AG04449 (cell line): ENCODE results near the gene MINDY3.

Source experiments
- CTCF ChIA-PET: fragments of 350-600 bp; formaldehyde crosslinking; extraction: SDS; loops from one replicate; lab custom pipeline; 2021; ENCODE audit warnings: antibody characterized with exemption; lab: Yijun Ruan, JAX
- POLR2A ChIA-PET: fragments of 400-600, 350-600 bp; formaldehyde crosslinking; extraction: SDS; loops from one replicate; lab custom pipeline; 2020; ENCODE audit warnings: antibody characterized with exemption, inconsistent platforms; lab: Yijun Ruan, JAX
- DNase-seq: peaks from one replicate; pipeline ENCODE4 v3.0.0-alpha.2; 2010; ENCODE audit warnings: low read depth, low spot score
- H3K4me3 ChIP-seq: 2 replicates; pipeline ENCODE4 v1.5.1; 2011; ENCODE audit warnings: low read depth, mild to moderate bottlenecking, control low read depth, low read length
- TF ChIP-seq, protein P1 (sequence below): IDR thresholded peaks from one replicate; pipeline ENCODE4 v1.5.1; 2011; ENCODE audit warnings: mild to moderate bottlenecking, moderate library complexity, low read length, control low read depth, inconsistent platforms; ENCODE audit not compliant: insufficient read depth; ENCODE audit errors: missing control alignments

MINDY3 gene

DNA sequence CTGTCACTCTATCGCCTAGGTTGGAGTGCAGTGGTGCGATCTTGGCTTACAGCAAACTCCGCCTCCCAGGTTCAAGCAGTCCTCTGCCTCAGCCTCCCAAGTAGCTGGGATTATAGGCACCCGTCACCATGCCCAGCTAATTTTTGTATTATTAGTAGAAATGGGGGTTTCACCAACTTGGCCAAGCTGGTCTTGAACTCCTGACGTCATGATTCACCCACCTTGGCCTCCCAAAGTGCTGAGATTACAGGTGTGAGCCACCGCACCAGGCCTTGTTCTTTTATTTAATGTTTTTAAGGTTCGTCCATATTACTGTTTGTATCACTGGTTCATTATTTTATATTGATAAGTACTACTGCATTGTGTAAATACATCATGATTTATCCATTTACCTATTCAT is 130.4 kb downstream of the MINDY3 start:
- POLR2A ChIA-PET, result no interaction called here
- TF ChIP-seq, protein P1, sequence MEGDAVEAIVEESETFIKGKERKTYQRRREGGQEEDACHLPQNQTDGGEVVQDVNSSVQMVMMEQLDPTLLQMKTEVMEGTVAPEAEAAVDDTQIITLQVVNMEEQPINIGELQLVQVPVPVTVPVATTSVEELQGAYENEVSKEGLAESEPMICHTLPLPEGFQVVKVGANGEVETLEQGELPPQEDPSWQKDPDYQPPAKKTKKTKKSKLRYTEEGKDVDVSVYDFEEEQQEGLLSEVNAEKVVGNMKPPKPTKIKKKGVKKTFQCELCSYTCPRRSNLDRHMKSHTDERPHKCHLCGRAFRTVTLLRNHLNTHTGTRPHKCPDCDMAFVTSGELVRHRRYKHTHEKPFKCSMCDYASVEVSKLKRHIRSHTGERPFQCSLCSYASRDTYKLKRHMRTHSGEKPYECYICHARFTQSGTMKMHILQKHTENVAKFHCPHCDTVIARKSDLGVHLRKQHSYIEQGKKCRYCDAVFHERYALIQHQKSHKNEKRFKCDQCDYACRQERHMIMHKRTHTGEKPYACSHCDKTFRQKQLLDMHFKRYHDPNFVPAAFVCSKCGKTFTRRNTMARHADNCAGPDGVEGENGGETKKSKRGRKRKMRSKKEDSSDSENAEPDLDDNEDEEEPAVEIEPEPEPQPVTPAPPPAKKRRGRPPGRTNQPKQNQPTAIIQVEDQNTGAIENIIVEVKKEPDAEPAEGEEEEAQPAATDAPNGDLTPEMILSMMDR, result no peak
- no peak for DNase-seq
- no peak overlapping the region for H3K4me3 ChIP-seq
- CTCF ChIA-PET, result interaction anchor here (0.7 to 24.4 kb wide), 12 partner anchors 10 to 312 kb away, joined by 3 to 569 read pairs (median 4); partner anchors contain the start of gene ITGA8
